GM11168 (cell line): ENCODE data around the gene DCAF6.
"Not testable (repeated sequence)": the region's sequence is repeated elsewhere in the genome, so short reads cannot be mapped to it uniquely, and the experiment has no call there.

Experiments
- in situ Hi-C: fragments of 300-500 bp; cut with MboI; formaldehyde crosslinking; loops from one replicate; pipeline ENCODE4 v1.12.0; 2022; ENCODE audit warnings: low sequenced_read_pairs; ENCODE audit not compliant: unreplicated experiment

Gene DCAF6, protein sequence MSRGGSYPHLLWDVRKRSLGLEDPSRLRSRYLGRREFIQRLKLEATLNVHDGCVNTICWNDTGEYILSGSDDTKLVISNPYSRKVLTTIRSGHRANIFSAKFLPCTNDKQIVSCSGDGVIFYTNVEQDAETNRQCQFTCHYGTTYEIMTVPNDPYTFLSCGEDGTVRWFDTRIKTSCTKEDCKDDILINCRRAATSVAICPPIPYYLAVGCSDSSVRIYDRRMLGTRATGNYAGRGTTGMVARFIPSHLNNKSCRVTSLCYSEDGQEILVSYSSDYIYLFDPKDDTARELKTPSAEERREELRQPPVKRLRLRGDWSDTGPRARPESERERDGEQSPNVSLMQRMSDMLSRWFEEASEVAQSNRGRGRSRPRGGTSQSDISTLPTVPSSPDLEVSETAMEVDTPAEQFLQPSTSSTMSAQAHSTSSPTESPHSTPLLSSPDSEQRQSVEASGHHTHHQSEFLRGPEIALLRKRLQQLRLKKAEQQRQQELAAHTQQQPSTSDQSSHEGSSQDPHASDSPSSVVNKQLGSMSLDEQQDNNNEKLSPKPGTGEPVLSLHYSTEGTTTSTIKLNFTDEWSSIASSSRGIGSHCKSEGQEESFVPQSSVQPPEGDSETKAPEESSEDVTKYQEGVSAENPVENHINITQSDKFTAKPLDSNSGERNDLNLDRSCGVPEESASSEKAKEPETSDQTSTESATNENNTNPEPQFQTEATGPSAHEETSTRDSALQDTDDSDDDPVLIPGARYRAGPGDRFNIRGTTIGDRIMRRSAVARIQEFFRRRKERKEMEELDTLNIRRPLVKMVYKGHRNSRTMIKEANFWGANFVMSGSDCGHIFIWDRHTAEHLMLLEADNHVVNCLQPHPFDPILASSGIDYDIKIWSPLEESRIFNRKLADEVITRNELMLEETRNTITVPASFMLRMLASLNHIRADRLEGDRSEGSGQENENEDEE

GRCh38 chr1:167936068-167936929 lies at the start of gene DCAF6:
TSS of gene DCAF6 (plus strand) at chr1:167936683. CDS start at chr1:167936912, 229 bp downstream.
- in situ Hi-C loops, result no loop called here

- in situ Hi-C loops, result not testable (repeated sequence)
Measured at GRCh38 chr1:167887187-167887586, 49.3 kb upstream of the DCAF6 start.

DNA sequence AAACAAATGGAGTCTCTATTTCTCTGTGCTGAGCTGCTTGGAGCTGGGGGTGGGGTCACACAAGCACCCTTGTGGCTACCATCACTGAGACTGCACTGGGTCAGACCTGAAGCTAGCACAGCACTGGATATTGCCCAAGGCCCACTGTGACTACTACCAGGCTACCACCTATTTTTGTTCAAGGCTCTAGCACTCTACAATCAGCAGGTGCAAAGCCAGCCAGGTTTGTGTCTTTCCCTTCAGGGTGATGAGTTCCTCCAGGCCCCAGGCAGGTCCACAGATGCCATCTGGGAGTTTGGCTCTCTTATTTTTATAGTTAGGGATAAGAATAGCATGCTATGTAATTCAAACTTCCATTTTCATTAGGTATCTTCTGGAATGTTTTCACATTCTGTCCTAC lies 46.1 kb upstream of the DCAF6 start:
- in situ Hi-C loops, result no loop called here

DNA sequence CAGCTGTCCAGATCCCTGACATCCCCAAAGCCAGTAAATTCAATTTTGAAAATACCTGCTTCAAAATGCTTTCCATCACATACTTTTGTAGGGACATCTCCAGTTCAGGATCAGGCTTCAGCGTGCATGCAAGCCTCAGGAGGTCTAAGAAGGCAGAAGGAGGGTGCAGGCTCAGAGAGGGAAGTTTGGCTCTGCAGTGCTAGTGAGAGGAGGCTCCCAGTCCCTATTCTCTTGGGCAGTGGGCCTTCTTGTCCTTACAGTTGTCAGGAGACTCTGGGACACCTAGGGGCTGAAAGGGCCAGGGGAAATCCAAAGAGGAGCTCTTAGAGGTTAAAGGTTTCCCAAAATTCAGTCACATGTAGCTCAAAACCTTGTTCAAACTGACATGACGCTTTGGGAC lies 42.7 kb upstream of the DCAF6 start:
- in situ Hi-C loops, result no loop called here

GRCh38 chr1:167898578-167899222 lies 37.8 kb upstream of the DCAF6 start:
- in situ Hi-C loops, result no loop called here

DNA sequence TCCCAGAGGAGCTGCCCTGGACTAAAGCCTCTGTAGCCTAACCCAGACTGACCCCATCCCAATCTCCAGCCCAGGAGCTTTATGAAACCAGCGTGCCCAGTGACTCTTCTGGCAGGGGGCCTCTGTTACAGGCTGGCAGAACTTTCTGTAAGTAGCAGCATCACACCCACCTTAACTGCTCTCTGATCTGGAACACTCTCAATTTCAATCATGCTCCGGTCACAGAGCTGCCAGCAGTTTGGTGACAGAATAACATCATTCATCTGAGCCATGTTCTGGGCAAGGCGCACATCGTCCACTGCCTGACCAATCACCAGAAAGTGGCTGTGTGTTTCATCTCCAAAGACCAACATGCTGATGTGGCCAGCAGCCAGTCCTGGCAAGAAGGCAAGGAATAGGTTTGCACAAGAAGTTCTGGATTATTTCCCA lies 37.2 kb upstream of the DCAF6 start:
- in situ Hi-C loops, result no loop called here

DNA sequence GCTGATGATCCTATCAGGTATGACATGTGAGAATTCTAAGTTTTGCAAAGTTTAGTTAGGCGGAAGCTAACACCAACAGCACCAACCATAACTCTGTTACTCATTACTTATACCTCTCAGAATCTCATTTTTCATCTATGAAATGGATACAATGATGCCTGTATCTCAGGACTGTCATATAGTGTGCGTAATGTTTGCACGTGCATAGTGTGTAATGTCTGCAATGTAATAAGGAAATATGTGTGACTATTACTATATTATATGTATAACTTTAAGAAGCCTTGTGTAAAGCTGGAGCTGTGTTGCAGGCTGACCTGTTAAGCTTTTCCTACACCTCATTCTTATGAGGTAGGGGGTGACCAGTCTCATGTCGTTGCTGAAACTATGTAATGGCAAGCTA lies 35.6 kb upstream of the DCAF6 start:
- in situ Hi-C loops, result no loop called here

- in situ Hi-C loops, result no loop called here
Measured at GRCh38 chr1:167904652-167905130, 31.8 kb upstream of the DCAF6 start.

- in situ Hi-C loops, result no loop called here
Measured at GRCh38 chr1:167905182-167905581, 31.3 kb upstream of the DCAF6 start.

DNA sequence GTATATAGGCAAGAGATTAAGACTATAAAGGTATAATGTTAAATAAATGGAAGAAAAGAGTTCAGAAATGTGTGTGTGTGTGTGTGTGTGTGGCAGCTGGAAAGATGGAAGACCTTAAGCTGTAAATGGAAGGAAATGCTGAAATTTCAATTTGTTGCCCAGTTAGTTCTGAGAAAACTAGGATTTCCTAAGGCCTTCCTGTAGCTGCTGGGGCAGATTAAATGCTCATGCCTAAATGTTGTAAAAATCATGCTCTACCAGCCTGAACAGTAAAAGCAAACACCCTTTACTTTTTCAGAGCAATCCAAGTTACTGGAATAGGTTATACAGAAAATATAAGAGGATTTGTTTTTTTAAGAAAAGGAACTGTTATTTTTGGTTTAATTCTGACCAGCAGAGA lies 30.8 kb upstream of the DCAF6 start:
- in situ Hi-C loops, result no loop called here

DNA sequence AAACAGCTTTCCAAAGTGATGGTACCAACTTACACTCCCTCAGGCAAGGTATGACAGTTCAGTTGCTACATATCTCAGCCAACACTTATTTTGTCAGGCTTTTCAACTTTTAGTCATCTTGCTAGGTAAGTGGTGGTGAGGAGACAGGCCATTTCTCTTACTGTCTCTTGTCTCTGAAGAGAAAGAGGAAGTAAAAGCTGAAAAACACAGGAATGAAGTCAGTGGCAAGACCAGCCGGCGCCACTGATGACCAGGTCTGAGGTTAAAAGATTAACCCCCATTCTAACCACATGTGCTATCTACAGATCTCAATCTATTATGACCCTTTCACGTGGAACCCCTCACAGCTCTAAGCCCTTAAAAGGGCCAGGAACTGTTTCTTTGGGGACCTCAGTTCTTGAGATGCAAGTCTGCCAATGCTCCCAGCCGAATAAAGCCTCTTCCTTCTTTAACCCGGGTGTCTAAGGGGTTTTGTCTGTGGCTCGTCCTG lies 26.7 kb upstream of the DCAF6 start:
- in situ Hi-C loops, result no loop called here

- in situ Hi-C loops, result no loop called here
Measured at GRCh38 chr1:167910530-167910929, 26.0 kb upstream of the DCAF6 start.

DNA sequence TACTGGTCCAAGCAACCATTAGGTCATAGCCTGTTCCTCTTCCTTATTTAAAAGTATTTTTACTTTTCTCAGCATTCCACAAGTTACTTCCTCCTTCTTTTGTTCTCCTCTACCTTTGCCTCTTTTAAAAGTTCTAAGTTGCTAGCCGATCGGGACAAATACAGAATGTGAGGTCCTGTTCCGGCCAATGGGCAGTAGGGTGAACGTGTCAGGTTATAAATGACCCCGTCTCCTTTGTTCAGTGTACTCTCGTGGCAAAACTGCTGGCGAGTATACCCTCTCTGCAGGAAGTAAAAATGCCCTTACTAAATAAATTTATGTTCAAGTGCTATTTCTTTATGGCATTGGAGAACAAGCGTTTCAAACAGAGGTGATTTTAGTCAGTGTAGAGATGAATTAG lies 25.1 kb upstream of the DCAF6 start:
- in situ Hi-C loops, result no loop called here

- in situ Hi-C loops, result no loop called here
Measured at GRCh38 chr1:167912294-167912693, 24.2 kb upstream of the DCAF6 start.

DNA sequence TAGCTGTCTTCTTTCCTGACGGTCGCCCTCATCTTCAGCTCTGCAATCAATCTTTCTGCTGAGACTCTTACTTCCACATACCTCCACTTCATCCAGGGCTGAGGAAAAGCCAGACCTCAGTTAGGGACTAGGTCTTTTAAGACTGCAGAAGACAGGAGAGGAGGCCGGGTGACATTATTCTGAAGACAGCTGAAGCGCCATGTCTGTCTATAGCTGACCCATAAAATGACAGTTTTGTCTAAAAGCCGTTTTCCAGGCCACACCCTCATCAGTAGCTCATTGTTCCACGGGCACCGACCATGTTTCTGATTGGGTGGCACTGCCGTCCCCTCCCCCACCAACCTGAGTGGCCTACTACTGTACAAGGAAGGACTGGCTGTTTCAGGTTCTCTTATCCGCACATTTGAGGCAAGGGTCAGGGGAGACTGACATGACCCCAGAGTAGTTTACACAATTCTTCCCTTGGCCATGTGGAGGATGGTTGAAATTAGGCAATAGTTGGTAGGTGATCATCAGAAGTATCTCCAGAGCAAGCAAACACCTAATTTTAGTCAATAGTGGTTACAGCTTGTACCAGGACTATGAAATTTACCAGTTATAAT lies 22.5 kb upstream of the DCAF6 start, which contains the start of gene ADCY10:
ADCY10 (minus strand) TSS at position 240 of the 602 bp plus-strand sequence. CDS start 8,994 bp downstream, outside the sequence.
- in situ Hi-C loops, result no loop called here

- in situ Hi-C loops, result no loop called here
Measured at GRCh38 chr1:167915569-167915968, 20.9 kb upstream of the DCAF6 start.

DNA sequence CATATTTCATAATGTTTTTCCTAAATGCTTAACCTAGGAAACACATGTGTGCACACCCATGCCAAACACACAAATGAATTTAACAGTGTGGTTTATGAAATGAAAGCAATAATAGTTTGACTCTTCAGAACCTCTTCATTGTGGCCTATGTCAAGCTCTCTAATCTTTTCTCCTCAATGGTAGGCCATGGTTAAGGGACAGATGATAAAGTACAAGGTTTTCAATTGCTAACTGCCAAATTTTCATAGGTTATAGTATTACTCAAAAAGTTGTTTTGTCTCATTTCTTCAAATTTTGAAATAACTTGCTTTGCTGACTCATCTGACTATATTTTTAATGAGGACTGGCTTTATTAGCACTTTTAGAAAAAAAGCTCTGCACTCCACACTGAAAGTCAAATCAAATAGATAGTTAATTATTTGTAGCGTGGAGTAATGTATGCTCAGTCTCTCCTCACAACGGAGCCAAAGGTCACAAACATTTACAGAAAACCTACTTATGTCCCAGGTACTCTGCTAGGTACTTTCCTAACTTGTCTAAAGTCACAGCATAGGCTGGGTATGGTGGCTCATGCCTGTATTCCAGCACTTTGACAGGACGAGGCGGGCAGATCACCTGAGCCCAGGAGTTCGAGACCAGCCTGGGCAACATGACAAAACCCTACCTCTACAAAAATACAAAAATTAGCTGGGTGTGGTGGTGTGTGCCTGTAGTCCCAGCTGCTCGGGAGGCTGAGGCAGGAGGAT lies 19.5 kb upstream of the DCAF6 start:
- in situ Hi-C loops, result no loop called here

GRCh38 chr1:167922023-167922422 lies 14.5 kb upstream of the DCAF6 start:
- in situ Hi-C loops, result no loop called here
